ENCODE results near the gene ELOVL1. TPM values are rescaled to one million over a fixed set of nuclear protein-coding genes. Genes with fewer than 3 reads are reported as not detected.

Gene ELOVL1
- total RNA-seq, 4 donors from 2014 or later: 99.8 to 187 (median 115) TPM

Other genes with a start within 250 kb of the ELOVL1 start
- gene EBNA1BP2, start 195.7 kb downstream of the ELOVL1 start, total RNA-seq: 10 to 100 TPM; 44.4 to 99.3 (median 60.7) TPM
- gene CFAP57, start 195.7 kb downstream of the ELOVL1 start, total RNA-seq: not detected
- gene TMEM125, start 98.0 kb downstream of the ELOVL1 start, total RNA-seq: 10 to 100 TPM in 2 of 4 donors, 1 to 10 TPM in 2; 4.2 to 15.5 (median 10.2) TPM
- gene C1orf210, start 82.4 kb downstream of the ELOVL1 start, total RNA-seq: 10 to 100 TPM in 2 of 4 donors, 1 to 10 TPM in 2; 7.9 to 16.2 (median 11.4) TPM
- gene TIE1, start 67.0 kb downstream of the ELOVL1 start, total RNA-seq: 10 to 100 TPM in 1 of 4 donors, 1 to 10 TPM in 3; 3.1 to 16.6 (median 5.9) TPM
- gene MPL, start 30.2 kb downstream of the ELOVL1 start, total RNA-seq: not detected
- gene CDC20, start 9.0 kb downstream of the ELOVL1 start, total RNA-seq: 10 to 100 TPM; 16.5 to 96.0 (median 33.6) TPM
- gene MED8, start 21.8 kb upstream of the ELOVL1 start, total RNA-seq: 10 to 100 TPM; 34.5 to 60.1 (median 38.6) TPM
- 10 to 100 TPM; 12.4 to 40.0 (median 27.7) TPM for gene SZT2, start 21.9 kb upstream of the ELOVL1 start, total RNA-seq
- 10 to 100 TPM in 3 of 4 donors, 1 to 10 TPM in 1; 7.0 to 30.9 (median 14.7) TPM for gene HYI, start 85.9 kb upstream of the ELOVL1 start, total RNA-seq
- gene PTPRF, start 162.9 kb upstream of the ELOVL1 start, total RNA-seq: 100 to 1,000 TPM; 104 to 243 (median 112) TPM

Measured in esophagus squamous epithelium (tissue), 4 donors.